ENCODE data around the gene ANO9.

GRCh38 chr11:489610-490185, 47.9 kb upstream of the ANO9 start:
- TF ChIP-seq EP300 (IDR thresholded peaks at IDR 0.05) (no peak), POLR2A (IDR thresholded peaks at IDR 0.05) (no peak)

Measured in stomach (tissue), 4 donors.